RWPE2 (cell line): Measurements from ENCODE around the gene CDR2L.
A peak's percentile ranks its signal among the peaks of the same experiment; 100 is the strongest.

Experiments used
- ATAC-seq: fragments of 200-7000 bp; cut with Tn5 transposase; 3 replicates; pipeline ENCODE4 v1.9.1; 2021; ENCODE audit warnings: low read depth
- DNase-seq: peaks from one replicate; pipeline ENCODE4 v3.0.0-alpha.2; 2020; ENCODE audit warnings: low spot score
- H3K27ac ChIP-seq: fragments of 450-650 bp; 2 replicates; pipeline ENCODE4 v1.5.1; 2017; ENCODE audit warnings: mild to moderate bottlenecking; ENCODE audit not compliant: poor library complexity, severe bottlenecking
- H3K27me3 ChIP-seq: fragments of 250-450 bp; sonication (Bioruptor Pico); 2 replicates; pipeline ENCODE4 v1.5.1; 2021; ENCODE audit warnings: mild to moderate bottlenecking, moderate library complexity; ENCODE audit not compliant: insufficient read depth, poor library complexity, severe bottlenecking
- H3K36me3 ChIP-seq: fragments of 250-450 bp; sonication (Bioruptor Pico); 2 replicates; pipeline ENCODE4 v1.5.1; 2020; ENCODE audit warnings: low read depth, mild to moderate bottlenecking, moderate library complexity
- H3K4me1 ChIP-seq: fragments of 250-450 bp; sonication (Bioruptor Pico); 2 replicates; pipeline ENCODE4 v1.5.1; 2021; ENCODE audit warnings: mild to moderate bottlenecking, moderate library complexity; ENCODE audit not compliant: insufficient read depth, poor library complexity, severe bottlenecking
- H3K4me3 ChIP-seq: fragments of 250-450 bp; sonication (Bioruptor Pico); 2 replicates; pipeline ENCODE4 v1.5.1; 2021; ENCODE audit warnings: mild to moderate bottlenecking, moderate library complexity; ENCODE audit not compliant: severe bottlenecking
- H3K9me3 ChIP-seq: fragments of 250-450 bp; sonication (Bioruptor Pico); 2 replicates; pipeline ENCODE4 v1.5.1; 2021; ENCODE audit warnings: mild to moderate bottlenecking, moderate library complexity; ENCODE audit not compliant: severe bottlenecking
- TF ChIP-seq, protein P1 (sequence below): fragments of 450-650 bp; IDR thresholded peaks from one replicate; pipeline ENCODE4 v1.5.1; 2017; ENCODE audit warnings: mild to moderate bottlenecking, moderate library complexity; ENCODE audit not compliant: poor library complexity, severe bottlenecking

Gene CDR2L

GRCh38 chr17:75012096-75012345, 24.6 kb downstream of the CDR2L start:
- Histone ChIP-seq H3K9me3 (no peaks in the 10 kb centered on the region), H3K4me1 (peaks cover 12% of the 10 kb centered on the region), H3K27ac (peak overlapping the region; percentile 58), H3K4me3 (peak overlapping the region; percentile 56), H3K36me3 (peaks cover 10% of the 10 kb centered on the region), H3K27me3 (no peaks in the 10 kb centered on the region)
- no peak for ATAC-seq
- TF ChIP-seq, protein P1, sequence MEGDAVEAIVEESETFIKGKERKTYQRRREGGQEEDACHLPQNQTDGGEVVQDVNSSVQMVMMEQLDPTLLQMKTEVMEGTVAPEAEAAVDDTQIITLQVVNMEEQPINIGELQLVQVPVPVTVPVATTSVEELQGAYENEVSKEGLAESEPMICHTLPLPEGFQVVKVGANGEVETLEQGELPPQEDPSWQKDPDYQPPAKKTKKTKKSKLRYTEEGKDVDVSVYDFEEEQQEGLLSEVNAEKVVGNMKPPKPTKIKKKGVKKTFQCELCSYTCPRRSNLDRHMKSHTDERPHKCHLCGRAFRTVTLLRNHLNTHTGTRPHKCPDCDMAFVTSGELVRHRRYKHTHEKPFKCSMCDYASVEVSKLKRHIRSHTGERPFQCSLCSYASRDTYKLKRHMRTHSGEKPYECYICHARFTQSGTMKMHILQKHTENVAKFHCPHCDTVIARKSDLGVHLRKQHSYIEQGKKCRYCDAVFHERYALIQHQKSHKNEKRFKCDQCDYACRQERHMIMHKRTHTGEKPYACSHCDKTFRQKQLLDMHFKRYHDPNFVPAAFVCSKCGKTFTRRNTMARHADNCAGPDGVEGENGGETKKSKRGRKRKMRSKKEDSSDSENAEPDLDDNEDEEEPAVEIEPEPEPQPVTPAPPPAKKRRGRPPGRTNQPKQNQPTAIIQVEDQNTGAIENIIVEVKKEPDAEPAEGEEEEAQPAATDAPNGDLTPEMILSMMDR: no peak
- DNase-seq: no peak

DNA sequence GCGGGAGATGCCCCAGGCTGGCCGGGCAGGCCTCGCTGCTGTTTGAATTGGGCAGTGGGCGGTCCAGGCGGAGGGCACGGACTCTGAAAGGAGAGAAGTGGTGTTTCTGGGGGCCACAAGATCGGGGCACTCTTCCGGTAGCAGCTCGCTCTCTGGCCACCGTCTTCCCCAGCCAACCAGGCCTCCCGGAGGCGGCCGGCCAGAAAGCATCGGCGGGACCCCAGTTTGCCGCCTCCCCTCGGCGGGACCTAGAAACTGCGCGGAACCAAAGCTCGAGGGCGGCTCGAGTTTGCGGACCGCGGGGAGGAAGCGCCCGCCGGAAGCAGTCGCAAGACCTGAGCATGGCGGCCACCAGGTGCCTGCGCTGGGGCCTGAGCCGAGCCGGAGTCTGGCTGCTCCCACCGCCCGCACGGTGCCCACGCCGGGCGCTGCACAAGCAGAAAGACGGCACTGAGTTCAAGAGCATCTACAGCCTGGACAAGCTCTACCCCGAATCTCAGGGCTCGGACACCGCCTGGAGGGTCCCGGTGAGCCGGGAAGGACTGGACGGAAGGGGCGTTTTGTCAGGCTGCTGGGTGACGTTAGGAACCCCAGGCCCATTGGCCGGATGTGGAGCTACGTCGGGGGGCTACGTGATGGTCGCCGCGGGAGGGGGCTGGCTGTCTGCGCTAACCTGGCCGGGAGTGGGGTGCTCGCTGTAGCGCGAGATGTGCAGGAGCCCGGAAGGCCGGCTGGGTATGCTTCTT, 25.1 kb downstream of the CDR2L start, which contains the start of gene MRPL58:
TSS of gene MRPL58 (plus strand) at position 325 of the 746 bp plus-strand sequence. CDS start at position 342, 17 bp downstream.
- no peaks in the 10 kb centered on the region for H3K27me3 ChIP-seq
- DNase-seq: no peak
- peaks cover 15% of the 10 kb centered on the region for H3K36me3 ChIP-seq
- peak within 1 kb of the TSS; percentile 56 for H3K4me3 ChIP-seq
- TF ChIP-seq, protein P1: peak; percentile 25
- H3K27ac ChIP-seq: peak within 1 kb of the TSS; percentile 58
- peak; percentile 91 for ATAC-seq
- H3K9me3 ChIP-seq: no peaks in the 10 kb centered on the region
- peaks cover 12% of the 10 kb centered on the region for H3K4me1 ChIP-seq

- ATAC-seq: no peak
- H3K4me1 ChIP-seq: peaks cover 12% of the 10 kb centered on the region
- H3K9me3 ChIP-seq: no peaks in the 10 kb centered on the region
- DNase-seq: no peak
- no peaks in the 10 kb centered on the region for H3K27me3 ChIP-seq
- TF ChIP-seq, protein P1: no peak
- peak overlapping the region; percentile 58 for H3K27ac ChIP-seq
- H3K4me3 ChIP-seq: peak overlapping the region; percentile 56
- peaks cover 20% of the 10 kb centered on the region for H3K36me3 ChIP-seq
These were observed 25.7 kb downstream of the CDR2L start for GRCh38 chr17:75013092-75013559.

DNA sequence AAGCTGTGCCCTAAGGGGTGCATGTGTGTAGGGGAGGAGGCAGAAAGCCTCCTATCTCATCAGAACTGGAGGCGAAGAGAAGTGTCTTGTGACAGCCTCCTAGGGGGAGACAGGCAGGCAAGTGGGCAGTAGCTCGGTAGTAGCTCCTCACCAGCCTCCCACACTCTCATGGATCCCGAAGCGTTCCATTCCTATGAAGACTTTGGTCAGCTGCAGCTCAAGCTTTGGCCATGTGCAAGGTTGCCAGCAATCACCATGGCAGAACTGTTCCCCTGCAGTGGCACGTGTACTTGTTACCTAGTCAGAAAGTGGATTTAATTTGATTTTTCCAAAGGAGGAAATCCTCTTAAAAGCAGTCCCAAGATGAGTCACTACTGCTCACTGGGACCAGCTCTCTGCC, 31.7 kb downstream of the CDR2L start:
- ATAC-seq: no peak
- H3K27me3 ChIP-seq: no peaks in the 10 kb centered on the region
- no peak overlapping the region for H3K27ac ChIP-seq
- TF ChIP-seq, protein P1: no peak
- H3K4me1 ChIP-seq: no peaks in the 10 kb centered on the region
- H3K4me3 ChIP-seq: no peak overlapping the region
- no peaks in the 10 kb centered on the region for H3K9me3 ChIP-seq
- DNase-seq: no peak
- peaks cover 49% of the 10 kb centered on the region for H3K36me3 ChIP-seq

DNA sequence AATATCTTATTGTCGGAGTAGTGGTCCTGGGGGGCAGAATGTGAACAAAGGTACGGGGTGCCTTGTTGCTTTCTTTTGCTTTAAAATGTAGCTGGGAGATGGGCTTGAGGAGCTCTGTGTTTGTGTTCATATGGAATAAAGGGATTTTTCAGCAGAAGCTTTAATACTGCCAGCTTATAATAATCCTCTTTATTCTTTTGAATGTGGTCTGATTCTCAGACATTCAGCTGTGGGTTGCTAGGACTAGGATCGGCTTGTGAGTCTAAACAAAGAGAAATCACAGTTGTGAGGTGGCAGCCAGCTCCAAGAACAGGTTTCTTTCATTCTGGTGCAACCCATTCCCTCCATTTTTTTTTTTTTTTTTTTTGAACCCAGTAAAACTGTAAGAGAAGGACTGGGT, 32.3 kb downstream of the CDR2L start:
- ATAC-seq (no peak), DNase-seq (no peak)
- H3K4me1 ChIP-seq: no peaks in the 10 kb centered on the region
- no peaks in the 10 kb centered on the region for H3K27me3 ChIP-seq
- H3K9me3 ChIP-seq: no peaks in the 10 kb centered on the region
- no peak overlapping the region for H3K4me3 ChIP-seq
- no peak overlapping the region for H3K27ac ChIP-seq
- peaks cover 47% of the 10 kb centered on the region for H3K36me3 ChIP-seq
- TF ChIP-seq, protein P1: no peak
